ENCODE data around the gene CENPA.
A peak's percentile ranks its signal among the peaks of the same experiment; 100 is the strongest.
"Not testable (repeated sequence)": the region's sequence is repeated elsewhere in the genome, so short reads cannot be mapped to it uniquely, and the experiment has no call there.

The CENPA gene

DNA sequence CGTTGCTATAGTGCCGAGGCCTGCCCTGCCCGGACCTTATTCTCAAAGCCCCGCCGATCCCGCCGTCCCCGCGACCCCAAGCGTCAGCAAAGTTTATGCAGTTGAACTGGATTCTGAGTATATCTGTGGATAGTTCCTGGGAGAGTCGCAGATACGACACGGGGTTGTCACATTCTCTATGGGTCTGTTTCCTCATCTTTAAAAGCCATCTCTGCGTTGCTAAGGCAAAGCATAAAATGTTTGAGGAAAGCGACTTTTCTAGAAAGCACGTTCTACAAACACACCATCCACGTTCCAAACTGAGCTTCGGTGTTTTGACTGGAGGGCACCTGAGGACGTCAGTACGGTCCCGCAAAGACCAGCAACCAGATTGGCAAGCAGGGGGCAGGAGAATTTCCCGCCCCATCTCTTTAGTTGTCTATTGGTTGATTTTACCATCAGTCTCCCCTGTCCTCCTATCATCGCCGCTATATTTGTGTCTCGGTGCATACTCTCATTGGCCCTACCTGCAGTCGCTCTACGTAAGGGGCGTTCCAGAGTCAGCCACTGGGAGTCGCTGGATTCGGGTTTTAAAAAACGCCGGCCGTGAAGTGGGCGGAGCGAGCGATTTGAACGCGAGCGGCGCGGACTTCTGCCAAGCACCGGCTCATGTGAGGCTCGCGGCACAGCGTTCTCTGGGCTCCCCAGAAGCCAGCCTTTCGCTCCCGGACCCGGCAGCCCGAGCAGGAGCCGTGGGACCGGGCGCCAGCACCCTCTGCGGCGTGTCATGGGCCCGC is at the start of gene CENPA:
CENPA (plus strand) TSS at position 626 of the 776 bp plus-strand sequence; CDS start at position 767, 141 bp downstream.
- DNase-seq (ENCODE audit: low spot score) = peak; percentile 99

DNA sequence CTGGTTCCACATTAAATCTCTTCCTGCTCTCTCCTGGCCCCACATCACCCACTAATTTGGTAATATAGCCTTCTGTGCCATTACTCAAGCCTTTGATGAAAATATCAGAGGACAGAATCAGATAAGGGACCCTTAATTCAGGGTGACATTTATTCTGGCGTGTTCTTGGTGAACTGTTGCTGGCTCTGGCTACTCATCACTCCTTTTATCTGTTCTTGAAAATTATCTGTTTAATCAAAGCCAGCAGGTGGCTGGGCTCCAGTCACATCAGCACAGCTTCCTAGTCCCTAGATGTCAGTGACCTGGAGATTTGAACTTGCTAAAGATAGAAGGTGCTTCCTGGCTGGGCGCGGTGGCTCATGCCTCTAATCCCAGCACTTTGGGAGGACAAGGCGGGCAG is 48.6 kb upstream of the CENPA start:
- DNase-seq (ENCODE audit: low spot score) = no peak

DNA sequence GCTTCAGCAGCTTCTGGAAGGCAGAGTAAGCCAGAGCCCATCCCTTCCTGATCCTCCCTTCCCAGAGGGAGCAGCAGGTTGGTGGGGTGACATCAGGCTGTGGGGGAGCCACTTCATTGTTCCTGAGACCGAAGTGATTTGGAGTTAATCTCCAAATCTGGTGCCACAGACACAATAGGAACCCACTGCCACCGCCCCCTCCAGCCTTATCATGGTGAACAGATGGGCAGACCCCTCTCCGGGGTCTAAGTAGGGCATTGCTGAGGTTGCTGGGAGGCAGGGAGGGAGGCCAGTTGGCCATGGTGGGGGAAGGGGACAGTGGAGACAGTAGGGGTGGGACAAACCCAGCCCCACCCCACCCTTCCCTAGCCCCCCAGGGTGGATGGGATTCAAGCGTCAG is 47.4 kb upstream of the CENPA start:
- DNase-seq (ENCODE audit: low spot score) = no peak

DNA sequence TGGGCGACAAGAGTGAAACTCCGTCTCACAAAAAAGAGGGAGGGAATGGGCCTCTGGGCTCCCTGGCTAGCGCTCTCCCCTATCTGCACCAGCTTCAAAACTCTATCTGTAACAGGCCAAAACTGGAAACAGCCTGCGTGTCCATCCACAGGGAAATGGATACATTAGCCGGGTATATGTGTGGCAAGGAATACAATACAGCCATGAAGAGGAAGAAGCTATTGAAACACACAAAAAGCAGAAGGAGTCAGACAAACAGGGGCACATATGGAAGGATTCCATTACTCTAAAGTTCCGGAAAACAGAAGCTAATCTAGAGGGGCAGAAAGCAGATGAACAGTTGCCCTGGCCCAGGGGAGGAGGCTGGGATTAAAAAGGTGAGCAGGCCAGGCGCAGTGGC is 46.3 kb upstream of the CENPA start:
- no peak for DNase-seq (ENCODE audit: low spot score)

DNA sequence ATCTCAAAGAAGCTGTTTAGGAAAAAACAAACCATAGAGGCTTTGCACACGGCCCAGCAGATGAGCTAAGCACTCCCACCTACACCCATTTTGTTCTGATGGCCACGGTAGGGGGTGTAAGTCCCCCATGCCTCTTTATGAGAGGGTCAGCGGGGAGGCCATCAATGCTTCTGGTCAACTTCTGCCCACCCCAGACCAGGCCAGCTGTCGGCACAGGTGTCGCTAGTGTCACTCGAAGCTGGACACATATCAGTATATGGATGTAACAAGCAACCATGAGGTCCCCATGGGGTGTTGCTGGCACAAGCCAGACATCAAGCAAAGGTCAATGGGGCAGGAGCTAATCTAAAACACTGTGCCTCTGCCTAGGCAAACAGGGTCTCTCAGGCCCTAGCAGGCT is 45.5 kb upstream of the CENPA start:
- no peak for DNase-seq (ENCODE audit: low spot score)

DNA sequence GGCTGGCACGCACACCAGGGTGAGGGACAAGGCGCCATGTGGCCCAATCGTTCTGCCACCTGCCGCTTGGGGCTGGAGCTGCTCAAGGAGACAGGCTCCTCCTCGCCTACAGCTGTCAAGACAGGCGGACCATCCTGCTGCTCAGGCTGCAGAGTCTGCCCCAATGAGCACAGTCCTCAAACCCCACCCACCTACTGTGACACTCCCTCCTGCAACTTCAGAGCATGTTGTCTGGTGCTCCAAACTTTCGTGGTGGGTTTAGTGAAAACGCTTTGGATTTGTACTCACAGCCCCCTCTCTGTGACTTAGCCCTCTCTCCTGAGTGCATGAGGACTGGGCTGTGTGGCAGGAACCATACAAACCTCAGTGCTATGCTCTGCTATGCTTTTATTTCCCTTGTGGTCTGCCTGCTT is 45.0 kb upstream of the CENPA start:
- no peak for DNase-seq (ENCODE audit: low spot score)

DNA sequence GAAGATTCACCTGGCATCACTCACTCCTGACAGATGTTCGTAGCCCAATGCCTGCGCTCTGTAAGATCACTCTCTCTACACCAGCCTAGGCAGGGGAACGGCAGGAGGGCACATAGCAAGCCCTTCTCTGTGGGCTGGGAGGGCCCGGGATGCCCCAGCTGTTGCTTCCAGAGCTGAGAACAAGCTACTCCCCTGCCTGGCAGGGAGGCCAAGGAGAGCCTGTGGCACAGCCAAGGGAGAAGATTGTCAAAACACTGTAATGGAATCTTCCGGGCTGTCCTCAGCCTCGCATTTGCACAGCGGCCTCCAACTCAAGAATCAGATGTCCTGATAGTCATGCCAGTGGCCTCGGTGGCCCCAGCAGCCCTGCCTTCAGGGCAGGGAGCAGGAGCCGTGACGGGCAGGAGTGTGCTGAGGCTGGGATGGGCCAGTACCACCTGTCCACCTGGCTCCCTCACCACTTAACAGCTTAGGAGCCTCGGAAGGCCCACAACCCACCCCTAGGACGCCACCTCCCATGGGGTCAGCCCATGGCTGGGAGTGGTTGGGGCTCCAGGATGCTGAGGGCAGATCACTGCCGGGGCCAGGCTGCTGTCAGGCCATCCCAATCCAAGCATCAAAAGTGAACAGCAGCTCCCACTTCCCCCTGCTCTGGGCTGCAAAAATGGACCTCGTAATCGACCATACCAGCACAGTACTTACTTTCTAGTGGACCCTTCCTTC is 43.6 kb upstream of the CENPA start:
- no peak for DNase-seq (ENCODE audit: low spot score)

DNA sequence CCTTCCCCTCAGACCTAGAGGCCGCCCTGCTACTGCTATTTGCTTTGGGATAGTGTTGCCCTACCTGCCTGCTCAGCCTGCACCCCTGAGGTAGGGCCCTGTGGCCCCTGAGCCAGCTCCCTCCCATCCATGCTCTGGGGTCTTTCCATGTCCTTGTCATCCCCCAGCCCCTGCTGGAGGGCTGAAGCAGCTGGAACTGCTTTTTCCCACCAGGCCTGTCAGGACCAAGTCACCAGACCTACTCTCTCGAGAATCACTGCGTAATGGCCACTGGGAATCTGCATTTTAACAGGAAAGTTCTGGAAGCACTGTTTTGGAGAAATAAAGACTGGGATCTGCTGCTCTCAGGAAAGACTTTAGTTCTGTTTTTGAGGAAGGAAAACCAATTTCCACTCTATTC is 42.0 kb upstream of the CENPA start:
- no peak for DNase-seq (ENCODE audit: low spot score)

DNA sequence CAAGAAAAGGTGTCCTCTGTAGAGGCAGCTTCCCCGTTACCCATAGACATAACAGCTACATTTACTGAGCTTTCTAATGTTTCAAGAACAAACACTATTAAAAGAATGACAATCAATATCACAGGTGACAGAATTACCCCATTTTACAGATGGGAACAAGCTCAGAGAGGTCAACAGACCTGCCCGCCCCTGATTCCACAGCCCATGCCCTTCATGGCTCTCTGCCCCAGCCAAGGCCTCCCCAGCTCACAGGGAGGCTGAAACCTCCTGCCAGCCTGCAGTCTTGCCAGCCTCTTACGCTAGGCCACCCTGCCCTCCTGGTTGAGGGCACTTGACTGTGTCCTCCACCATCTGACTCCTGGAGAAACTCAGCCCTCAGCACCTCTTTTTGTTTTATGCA is 40.9 kb upstream of the CENPA start:
- no peak for DNase-seq (ENCODE audit: low spot score)

DNA sequence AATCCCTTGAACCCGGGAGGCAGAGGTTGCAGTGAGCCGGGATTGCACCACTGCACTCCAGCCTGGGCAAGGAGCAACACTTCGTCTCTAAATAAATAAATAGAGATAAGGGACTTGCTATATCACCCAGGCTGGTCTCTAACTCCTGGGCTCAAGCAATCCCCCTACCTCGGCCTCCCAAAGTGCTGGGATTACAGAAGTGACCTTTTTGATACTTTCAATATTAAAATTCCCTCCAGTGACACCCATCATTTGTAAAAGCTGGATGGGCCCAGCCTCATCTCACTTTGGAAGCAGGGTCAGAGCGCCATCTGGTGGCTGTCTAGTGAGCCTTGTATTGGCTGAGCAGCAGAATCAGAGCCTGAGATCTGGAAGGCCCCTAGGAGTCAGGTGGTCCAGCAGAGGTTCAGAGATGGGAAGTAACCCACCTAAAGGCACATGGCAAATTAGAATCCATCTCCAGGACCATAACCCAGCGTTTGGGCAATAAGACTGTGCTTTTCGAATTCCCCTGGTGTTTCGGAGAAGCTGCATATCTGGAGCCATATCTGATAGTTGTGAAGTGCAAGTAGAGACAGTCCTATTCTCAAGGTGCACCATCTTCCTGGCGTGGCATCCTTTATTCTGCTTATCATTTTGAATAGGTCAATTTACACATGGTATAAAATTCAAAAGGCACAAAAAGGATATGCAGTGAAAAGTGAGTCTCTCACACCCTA is 40.1 kb upstream of the CENPA start:
- DNase-seq (ENCODE audit: low spot score) = peak; percentile 73

DNA sequence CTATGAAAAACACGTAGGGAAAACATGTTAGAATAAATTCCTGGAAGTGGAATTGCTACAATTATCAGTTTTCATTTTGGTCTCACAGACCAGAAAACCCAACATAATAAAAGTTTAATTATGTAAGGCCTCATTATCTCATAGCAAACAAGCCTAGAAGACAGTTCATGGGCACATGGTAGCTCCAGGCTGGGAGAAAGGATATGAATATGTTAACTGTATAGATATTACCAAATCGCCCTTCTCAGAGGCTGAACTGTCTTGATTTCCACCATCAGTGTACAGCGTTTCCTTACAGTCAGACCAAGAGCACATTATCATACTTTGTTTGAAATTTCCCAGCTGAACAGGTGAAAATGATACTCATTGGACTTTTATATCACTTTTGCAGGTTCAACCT is 38.9 kb upstream of the CENPA start:
- no peak for DNase-seq (ENCODE audit: low spot score)

DNA sequence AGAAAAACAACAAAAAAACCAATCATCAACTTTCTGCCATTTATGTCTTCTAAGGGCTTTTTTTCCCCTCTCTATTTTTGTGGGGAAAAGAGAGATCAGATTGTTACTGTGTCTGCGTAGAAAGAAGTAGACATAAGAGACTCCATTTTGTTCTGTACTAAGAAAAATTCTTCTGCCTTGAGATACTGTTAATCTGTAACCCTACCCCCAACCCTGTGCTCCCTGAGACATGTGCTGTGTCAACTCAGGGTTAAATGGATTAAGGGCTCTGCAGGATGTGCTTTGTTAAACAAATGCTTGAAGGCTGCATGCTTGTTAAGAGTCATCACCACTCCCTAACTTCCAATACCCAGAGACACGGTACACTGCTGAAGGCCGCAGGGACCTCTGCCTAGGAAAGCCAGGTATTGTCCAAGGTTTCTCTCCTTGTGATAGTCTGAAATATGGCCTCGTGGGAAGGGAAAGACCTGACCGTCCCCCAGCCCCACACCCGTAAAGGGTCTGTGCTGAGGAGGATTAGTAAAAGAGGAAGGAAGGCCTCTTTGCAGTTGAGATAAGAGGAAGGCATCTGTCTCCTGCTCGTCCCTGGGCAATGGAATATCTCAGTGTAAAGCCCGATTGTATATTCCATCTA is 36.0 kb upstream of the CENPA start:
- DNase-seq (ENCODE audit: low spot score) = not testable (repeated sequence)

DNA sequence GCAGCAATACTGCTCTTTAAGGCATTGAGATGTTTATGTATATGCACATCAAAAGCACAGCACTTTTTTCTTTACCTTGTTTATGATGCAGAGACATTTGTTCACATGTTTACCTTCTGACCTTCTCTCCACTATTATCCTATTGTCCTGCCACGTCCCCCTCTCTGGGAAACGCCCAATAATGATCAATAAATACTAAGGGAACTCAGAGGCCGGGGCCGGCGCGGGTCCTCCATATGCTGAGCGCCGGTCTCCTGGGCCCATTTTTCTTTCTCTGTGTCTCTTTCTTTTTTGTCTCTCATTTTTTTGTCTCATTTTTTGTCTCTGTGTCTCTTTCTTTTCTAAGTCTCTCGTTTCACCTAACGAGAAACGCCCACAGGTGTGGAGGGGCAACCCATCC is 35.4 kb upstream of the CENPA start:
- DNase-seq (ENCODE audit: low spot score) = not testable (repeated sequence)

DNA sequence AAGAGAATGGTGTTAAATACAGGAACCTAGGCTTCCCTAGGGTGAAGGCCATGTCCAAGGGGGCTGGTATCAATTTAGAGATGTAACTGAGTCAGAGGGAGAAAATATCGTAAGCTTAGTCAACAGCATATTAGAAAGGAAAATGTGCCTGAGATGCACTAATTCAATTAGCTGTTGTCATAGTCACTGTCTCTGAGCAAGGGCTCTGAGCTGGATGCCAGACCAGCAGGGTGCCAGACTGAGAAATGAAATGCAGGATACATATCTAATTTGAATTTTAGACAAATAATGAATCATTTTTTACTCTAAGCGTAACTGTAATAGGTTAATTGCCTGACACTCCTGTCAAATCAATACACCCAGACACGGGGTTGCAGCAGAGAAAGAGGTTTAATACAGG is 33.2 kb upstream of the CENPA start:
- DNase-seq (ENCODE audit: low spot score) = no peak

DNA sequence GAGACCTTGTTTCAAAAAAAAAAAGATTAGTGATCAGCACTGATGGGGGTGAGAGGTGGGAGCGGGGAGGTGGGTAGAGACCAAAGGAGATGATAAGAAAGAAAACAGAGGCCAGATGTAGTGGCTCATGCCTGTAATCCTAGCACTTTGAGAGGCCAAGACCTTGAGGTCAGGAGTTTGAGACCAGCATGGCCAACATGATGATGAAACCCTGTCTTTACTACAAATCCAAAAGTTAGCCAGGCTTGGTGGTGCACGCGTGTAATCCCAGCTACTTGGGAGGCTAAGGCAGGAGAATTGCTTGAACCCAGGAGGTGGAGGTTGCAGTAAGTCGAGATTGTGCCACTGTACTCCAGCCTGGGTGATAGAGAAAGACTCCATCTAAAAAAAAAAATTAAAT is 31.3 kb upstream of the CENPA start:
- no peak for DNase-seq (ENCODE audit: low spot score)

DNA sequence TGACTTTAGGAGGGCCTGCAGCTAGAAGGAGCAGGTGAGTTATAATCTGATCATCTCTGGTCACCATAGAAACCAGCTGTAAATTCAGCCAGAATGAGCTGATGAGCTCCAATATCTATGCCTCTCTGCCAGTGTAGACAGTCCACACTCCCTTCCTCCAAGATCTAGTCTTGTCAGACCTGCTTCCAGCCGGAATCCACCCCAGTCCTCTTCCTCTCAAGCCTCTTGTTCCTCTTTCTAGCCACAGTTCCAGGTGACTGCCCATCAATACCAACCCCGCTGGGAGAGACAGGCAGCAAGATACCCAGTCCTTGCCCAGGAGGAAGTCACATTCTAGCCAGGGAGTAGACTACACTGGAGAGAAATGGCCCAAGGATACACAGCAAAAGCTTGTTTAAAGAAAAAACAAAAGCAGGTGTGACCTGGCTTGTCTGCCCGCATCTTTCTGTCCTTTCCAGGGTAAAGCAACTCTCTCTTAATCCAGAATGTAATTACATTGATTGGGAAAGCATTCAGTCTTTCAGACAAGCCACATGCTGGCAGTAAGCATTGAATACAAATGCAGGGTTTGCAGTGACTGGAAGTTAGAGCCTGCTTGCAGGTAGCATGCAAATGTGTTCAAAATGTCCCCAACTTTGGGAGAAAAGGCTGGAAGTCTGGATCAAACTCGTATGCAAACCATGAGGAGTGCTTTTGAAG is 30.7 kb upstream of the CENPA start:
- no peak for DNase-seq (ENCODE audit: low spot score)

DNA sequence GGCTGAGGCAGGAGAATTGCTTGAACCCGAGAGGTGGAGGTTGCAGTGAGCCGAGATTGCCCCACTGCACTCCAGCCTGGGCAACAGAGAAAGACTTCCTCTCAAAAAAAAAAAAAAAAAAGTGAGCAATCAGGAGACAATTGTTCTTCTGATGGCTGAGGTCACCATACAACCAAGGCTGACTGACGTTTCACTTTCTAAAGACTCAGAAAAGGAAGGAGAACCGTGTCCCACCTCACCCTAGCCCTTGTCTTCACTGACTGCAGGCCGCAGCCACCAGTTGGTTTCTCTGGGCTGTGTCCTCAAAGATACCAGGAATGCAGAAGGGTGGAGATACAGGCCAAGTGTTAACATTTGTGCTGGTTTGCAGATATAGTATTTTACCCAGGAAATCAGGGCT is 29.5 kb upstream of the CENPA start:
- DNase-seq (ENCODE audit: low spot score) = no peak

DNA sequence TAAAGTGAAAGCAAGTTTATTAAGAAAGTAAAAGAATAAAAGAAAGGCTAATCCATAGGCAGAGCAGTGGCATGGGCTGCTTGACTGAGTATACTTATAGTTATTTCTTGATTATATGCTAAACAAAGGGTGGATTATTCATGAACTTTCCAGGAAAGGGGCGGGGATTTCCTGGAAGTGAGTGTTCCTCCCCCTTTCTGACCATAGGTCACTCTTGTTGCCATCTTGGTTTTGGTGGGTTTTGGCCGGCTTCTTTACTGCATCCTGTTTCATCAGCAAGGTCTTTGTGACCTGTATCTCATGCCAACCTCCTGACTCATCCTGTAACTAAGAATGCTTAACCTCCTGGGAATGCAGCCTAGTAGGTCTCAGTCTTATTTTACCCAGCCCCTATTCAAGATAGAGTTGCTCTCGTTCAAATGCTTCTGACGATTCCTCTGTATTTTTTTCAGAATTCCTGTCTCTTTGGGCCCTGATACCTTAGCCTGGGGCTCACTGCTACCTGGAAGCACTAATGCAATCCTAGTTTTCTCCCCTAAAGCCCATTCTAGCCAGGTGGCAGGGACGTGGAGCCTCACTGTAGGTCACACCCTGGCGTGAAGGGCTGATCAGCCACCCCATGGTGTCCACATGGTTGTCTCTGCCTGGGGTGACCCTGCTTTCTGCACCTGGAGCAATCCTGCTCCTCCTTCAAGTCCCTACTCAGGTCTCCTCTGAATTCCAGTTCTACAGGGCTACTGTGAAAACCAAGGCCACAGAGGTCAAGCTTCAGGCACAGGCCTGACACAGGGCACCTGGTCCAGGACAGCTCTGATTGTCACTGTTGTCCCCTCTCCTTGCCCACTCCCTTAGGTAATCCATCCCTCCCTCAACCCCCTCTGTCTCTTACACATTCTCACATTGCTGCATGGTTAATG is 27.7 kb upstream of the CENPA start:
- DNase-seq (ENCODE audit: low spot score) = peak; percentile 81

DNA sequence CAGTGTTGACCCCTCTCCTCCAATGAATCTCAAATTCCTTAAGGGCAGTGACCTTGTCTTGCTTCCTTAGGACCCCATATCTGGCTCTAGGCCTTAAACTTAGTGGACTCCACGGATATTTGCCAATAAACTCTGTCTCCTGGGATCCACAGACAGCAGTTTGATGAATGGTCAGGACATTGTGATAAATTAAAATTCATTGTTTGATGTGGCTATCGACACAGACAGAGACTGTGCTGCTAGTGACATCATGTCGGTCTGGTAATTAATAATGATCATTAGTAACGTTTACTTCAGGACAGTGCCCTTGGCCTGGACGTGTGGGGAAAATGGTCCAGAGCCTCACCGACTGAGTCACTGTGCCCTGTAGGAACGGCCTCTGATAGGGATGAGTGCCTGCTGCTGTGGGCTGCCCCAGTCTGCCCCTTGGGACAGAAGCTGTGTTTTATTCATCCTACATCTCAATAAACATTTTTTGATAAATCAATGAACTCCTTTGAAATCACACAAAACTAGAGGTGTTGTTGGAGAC is 27.0 kb upstream of the CENPA start:
- no peak for DNase-seq (ENCODE audit: low spot score)

DNA sequence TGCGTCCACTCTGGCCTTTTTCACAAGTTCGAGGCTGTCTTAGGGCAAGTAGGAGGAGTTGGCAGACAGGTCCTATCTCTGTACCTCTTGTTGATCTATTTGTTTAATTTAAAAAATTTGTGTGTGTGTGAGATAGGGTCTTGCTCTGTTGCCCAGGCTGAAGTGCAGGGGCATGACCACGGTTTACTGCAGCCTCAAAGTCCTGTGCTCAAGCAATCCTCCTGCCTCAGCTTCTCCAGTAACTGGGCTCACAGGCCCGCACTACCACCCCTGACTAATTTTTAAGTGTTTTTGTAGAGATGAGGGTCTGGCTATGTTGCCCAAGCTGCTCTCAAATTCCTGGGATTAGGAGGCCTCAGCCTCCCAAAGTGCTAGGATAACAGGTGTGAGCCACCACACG is 26.0 kb upstream of the CENPA start:
- DNase-seq (ENCODE audit: low spot score) = no peak

DNA sequence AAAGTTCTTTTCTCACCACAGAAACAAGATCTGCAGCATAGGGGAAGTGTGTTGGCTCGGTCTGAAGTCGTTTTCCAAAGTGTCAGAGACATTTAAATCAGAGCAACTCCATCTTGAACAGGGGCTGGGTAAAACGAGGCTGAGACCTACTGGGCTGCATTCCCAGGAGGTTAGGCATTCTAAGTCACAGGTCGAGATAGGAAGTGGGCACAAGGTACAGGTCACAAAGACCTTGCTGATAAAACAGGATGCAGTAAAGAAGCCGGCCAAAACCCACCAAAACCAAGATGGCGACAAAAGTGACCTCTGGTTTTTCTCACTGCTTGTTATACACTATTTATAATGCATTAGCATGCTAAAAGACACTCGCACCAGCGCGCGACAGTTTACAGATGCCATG is 24.9 kb upstream of the CENPA start:
- not testable (repeated sequence) for DNase-seq (ENCODE audit: low spot score)

Measured in COLO829 (cell line).